Panc1 (cell line): Measurements from ENCODE around the gene ZFTA. TPM values are rescaled to one million over a fixed set of nuclear protein-coding genes. Genes with fewer than 3 reads are reported as not detected.

ENCODE experiments used
- ATAC-seq: fragments of 200-7000 bp; cut with Tn5 transposase; 2 replicates; pipeline ENCODE4 v1.9.1; 2020; ENCODE audit warnings: mild to moderate bottlenecking, moderate library complexity
- BruUV-seq: library from RNA; stranded (reverse); fragments of 400-500 nt; replicated peaks from 2 replicates; lab custom pipeline; 2021; lab: Mats Ljungman, UMichigan
- CTCF ChIA-PET: fragments of 300-600 bp; sonication (Branson Sonifier 250); formaldehyde crosslinking; loops from one replicate; lab custom pipeline; 2022; ENCODE audit warnings: antibody characterized with exemption; lab: Charles Lee
- POLR2A ChIA-PET: fragments of 300-600 bp; sonication (Branson Sonifier 250); formaldehyde crosslinking; loops from one replicate; lab custom pipeline; 2022; ENCODE audit warnings: antibody characterized with exemption; lab: Charles Lee
- DNase-seq: peaks from one replicate; pipeline ENCODE4 v3.0.0-alpha.2; 2010; ENCODE audit warnings: low read depth, low spot score
- H3K27ac ChIP-seq: 2 replicates; pipeline ENCODE4 v1.5.1; 2011; ENCODE audit warnings: mild to moderate bottlenecking, low read length, inconsistent platforms
- H3K27me3 ChIP-seq: fragments of 200-500 bp; sonication (Bioruptor generic); 2 replicates; pipeline ENCODE4 v1.6.0; 2014; ENCODE audit warnings: low read length, inconsistent platforms; ENCODE audit not compliant: control insufficient read depth, insufficient read depth
- H3K36me3 ChIP-seq: fragments of 200-500 bp; sonication (Bioruptor generic); 2 replicates; pipeline ENCODE4 v1.5.1; 2014; ENCODE audit warnings: inconsistent platforms, mild to moderate bottlenecking, low read length, moderate library complexity; ENCODE audit not compliant: control insufficient read depth, insufficient read depth
- H3K4me1 ChIP-seq: 2 replicates; pipeline ENCODE4 v1.5.1; 2011; ENCODE audit warnings: inconsistent platforms, mild to moderate bottlenecking, low read length, moderate library complexity; ENCODE audit not compliant: control insufficient read depth, insufficient read depth
- H3K4me3 ChIP-seq, 2 experiments: 2 replicates each; pipeline ENCODE4 v1.5.1; 2011 to 2012; ENCODE audit warnings: low read depth in 2 of 2, low read length in 2 of 2, mild to moderate bottlenecking in 2 of 2, inconsistent platforms in 1 of 2, moderate library complexity in 1 of 2
- H3K9me3 ChIP-seq: fragments of 200-500 bp; sonication (Bioruptor generic); 2 replicates; pipeline ENCODE4 v1.5.1; 2014; ENCODE audit warnings: low read depth, mild to moderate bottlenecking, inconsistent platforms, low read length, moderate library complexity; ENCODE audit not compliant: control insufficient read depth, insufficient read depth
- POLR2AphosphoS5 ChIP-seq: IDR thresholded peaks from 2 replicates; pipeline ENCODE4 v1.6.1; 2012; ENCODE audit warnings: mild to moderate bottlenecking, low read depth, low read length, moderate library complexity
- SIN3A ChIP-seq: IDR thresholded peaks from 2 replicates; pipeline ENCODE4 v1.6.1; 2012; ENCODE audit warnings: low read depth, mild to moderate bottlenecking, low read length, moderate library complexity, borderline replicate concordance; ENCODE audit not compliant: insufficient read depth
- TCF7L2 ChIP-seq: IDR thresholded peaks from 2 replicates; pipeline ENCODE4 v1.6.1; 2011; ENCODE audit warnings: mild to moderate bottlenecking, low read depth, low read length, inconsistent platforms
- in situ Hi-C: cut with HindIII; loops from 2 replicates; pipeline ENCODE4 v1.10.0; 2016; ENCODE audit warnings: low sequenced_read_pairs, low pct_unique_long_range_greater_than_20kb
- intact Hi-C: fragments of 100-400 bp; cut with micrococcal nuclease; formaldehyde crosslinking; loops from one replicate; pipeline ENCODE4 v1.10.0; 2022; ENCODE audit not compliant: unreplicated experiment
- total RNA-seq: library from RNA; stranded (reverse); gene quantifications from one replicate; pipeline ENCODE4 v1.2.1, GENCODE V29; 2021; ENCODE audit not compliant: unreplicated experiment
- TF ChIP-seq, protein P1 (sequence below): fragments of 450-650 bp; IDR thresholded peaks from 2 replicates; pipeline ENCODE4 v1.5.1; 2017; ENCODE audit warnings: mild to moderate bottlenecking
- TF ChIP-seq, protein P2 (sequence below), 2 experiments: IDR thresholded peaks; 2 replicates each; pipeline ENCODE4 v1.6.1; 2011 to 2012; ENCODE audit warnings: low read depth in 2 of 2, control low read depth in 1 of 2, low read length in 1 of 2, mild to moderate bottlenecking in 1 of 2, moderate library complexity in 1 of 2; ENCODE audit not compliant: insufficient read depth in 1 of 2

ZFTA gene
- total RNA-seq, 1 experiment from 2014 or later: 16.1 TPM

DNA sequence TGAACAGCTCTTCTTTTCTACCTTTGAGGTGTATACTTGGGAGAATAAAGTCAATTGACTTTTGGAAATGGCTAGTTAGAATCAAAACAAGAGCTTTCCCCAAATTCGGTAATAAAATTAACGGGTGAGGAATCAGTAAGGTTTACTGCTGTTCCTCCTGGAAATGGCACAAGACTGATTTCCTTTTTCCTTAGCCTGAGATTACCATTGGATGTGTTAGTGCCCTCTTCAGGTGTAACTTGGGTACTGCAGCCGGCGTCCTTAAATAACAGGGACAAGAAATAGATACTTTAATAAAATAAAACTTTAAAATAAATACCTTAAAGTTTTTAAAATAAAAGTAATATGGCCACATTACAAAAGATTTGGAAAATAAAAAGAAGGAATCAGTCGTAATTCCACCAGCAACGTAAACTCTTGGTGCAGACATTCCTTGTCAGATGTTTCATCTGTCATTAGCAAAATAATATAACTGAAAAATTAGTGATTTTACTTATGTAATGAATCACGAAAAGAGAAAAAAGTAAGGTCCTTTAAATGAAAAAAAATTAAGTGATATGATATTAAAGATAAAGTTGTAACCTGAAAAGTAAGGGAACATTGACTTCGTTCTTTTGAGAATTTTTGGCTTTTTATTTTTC is 29.7 kb downstream of the ZFTA start:
- no peak for ATAC-seq
- BruUV-seq: no TSS peak
- Histone ChIP-seq H3K27ac (no peak overlapping the region), H3K36me3 (no peaks in the 10 kb centered on the region), H3K4me3 (no peak overlapping the region), H3K4me1 (no peaks in the 10 kb centered on the region), H3K9me3 (no peaks in the 10 kb centered on the region), H3K27me3 (no peaks in the 10 kb centered on the region)
- POLR2A ChIA-PET: interaction anchor here (0.6 kb wide), 1 partner anchor 98 kb away, joined by 4 read pairs; no protein-coding TSS in a partner anchor
- peak; percentile 60 for DNase-seq
- TF ChIP-seq, protein P1, sequence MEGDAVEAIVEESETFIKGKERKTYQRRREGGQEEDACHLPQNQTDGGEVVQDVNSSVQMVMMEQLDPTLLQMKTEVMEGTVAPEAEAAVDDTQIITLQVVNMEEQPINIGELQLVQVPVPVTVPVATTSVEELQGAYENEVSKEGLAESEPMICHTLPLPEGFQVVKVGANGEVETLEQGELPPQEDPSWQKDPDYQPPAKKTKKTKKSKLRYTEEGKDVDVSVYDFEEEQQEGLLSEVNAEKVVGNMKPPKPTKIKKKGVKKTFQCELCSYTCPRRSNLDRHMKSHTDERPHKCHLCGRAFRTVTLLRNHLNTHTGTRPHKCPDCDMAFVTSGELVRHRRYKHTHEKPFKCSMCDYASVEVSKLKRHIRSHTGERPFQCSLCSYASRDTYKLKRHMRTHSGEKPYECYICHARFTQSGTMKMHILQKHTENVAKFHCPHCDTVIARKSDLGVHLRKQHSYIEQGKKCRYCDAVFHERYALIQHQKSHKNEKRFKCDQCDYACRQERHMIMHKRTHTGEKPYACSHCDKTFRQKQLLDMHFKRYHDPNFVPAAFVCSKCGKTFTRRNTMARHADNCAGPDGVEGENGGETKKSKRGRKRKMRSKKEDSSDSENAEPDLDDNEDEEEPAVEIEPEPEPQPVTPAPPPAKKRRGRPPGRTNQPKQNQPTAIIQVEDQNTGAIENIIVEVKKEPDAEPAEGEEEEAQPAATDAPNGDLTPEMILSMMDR: peak; percentile 89
- no peak for TF ChIP-seq TCF7L2
- TF ChIP-seq SIN3A: no peak
- in situ Hi-C loops (no loop called here), intact Hi-C loops (loop anchor here (10.0 kb wide), 1 partner anchor 264 kb away; no protein-coding TSS in a partner anchor)
- CTCF ChIA-PET: interaction anchor here (0.5 to 1.6 kb wide), 9 partner anchors 10 to 815 kb away, joined by 3 to 10 read pairs (median 4); no protein-coding TSS in a partner anchor

DNA sequence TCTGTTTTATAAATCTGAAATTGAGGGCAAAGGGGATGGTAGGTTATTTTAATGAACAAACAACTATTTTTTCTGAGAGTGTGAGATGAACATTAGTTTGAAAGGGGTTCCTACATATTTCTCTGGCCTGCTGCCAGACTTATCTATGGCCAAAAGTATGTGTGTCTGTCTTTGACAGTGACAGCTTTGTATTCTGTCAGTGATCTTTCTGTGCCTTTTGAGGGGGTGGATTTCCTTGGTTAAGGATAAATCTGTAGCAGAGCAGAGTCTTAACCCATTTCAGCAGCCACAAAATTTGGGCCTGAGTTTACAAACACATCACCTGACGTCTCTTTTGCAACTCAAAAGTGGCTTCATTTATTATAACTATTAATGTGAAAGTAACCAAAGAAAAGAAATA is 30.9 kb downstream of the ZFTA start:
- ATAC-seq (no peak), DNase-seq (no peak)
- Histone ChIP-seq H3K4me3 (no peak overlapping the region), H3K9me3 (no peaks in the 10 kb centered on the region), H3K36me3 (no peaks in the 10 kb centered on the region), H3K27ac (no peak overlapping the region), H3K4me1 (no peaks in the 10 kb centered on the region), H3K27me3 (no peaks in the 10 kb centered on the region)
- no TSS peak for BruUV-seq
- in situ Hi-C loops (no loop called here), intact Hi-C loops (loop anchor here (10.0 kb wide), 1 partner anchor 263 kb away; no protein-coding TSS in a partner anchor)
- ChIA-PET CTCF (interaction anchor here (1.6 kb wide), 1 partner anchor 68 kb away, joined by 6 read pairs; no protein-coding TSS in a partner anchor), POLR2A (no interaction called here)
- TF ChIP-seq POLR2AphosphoS5 (no peak), SIN3A (no peak), TCF7L2 (no peak)
- TF ChIP-seq, protein P2, sequence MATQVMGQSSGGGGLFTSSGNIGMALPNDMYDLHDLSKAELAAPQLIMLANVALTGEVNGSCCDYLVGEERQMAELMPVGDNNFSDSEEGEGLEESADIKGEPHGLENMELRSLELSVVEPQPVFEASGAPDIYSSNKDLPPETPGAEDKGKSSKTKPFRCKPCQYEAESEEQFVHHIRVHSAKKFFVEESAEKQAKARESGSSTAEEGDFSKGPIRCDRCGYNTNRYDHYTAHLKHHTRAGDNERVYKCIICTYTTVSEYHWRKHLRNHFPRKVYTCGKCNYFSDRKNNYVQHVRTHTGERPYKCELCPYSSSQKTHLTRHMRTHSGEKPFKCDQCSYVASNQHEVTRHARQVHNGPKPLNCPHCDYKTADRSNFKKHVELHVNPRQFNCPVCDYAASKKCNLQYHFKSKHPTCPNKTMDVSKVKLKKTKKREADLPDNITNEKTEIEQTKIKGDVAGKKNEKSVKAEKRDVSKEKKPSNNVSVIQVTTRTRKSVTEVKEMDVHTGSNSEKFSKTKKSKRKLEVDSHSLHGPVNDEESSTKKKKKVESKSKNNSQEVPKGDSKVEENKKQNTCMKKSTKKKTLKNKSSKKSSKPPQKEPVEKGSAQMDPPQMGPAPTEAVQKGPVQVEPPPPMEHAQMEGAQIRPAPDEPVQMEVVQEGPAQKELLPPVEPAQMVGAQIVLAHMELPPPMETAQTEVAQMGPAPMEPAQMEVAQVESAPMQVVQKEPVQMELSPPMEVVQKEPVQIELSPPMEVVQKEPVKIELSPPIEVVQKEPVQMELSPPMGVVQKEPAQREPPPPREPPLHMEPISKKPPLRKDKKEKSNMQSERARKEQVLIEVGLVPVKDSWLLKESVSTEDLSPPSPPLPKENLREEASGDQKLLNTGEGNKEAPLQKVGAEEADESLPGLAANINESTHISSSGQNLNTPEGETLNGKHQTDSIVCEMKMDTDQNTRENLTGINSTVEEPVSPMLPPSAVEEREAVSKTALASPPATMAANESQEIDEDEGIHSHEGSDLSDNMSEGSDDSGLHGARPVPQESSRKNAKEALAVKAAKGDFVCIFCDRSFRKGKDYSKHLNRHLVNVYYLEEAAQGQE (IDR thresholded peaks at IDR 0.05; ENCODE audit: insufficient read depth in 1 of 2, low read depth in 2 of 2, low read length in 1 of 2): no peak
- TF ChIP-seq, protein P1: no peak
